Measurements from ENCODE around the gene KIF18A. TPM values are rescaled to one million over a fixed set of nuclear protein-coding genes. Genes with fewer than 3 reads are reported as not detected.
"Not testable (repeated sequence)": the region's sequence is repeated elsewhere in the genome, so short reads cannot be mapped to it uniquely, and the experiment has no call there.

KIF18A gene
- total RNA-seq, 4 donors from 2014 or later: 0.23 to 0.52 (median 0.33) TPM; not detected in 1

GRCh38 chr11:28137366-28137765 lies 29.4 kb upstream of the KIF18A start:
- H3K36me3 ChIP-seq: peaks cover 0 to 38% (median 12%) of the 10 kb centered on the region in 4 donors

GRCh38 chr11:28136157-28136556 lies 28.2 kb upstream of the KIF18A start:
- DNase-seq (ENCODE audit: extremely low spot score); H3K4me3 ChIP-seq; H3K27ac ChIP-seq (replicated peaks in 1 of 4); H3K4me1 ChIP-seq; intact Hi-C loops (cut with DNase I); H3K27me3 ChIP-seq: not testable (repeated sequence)
- Histone ChIP-seq H3K36me3 (peaks cover 0 to 38% (median 12%) of the 10 kb centered on the region in 4 donors), H3K9me3 (peaks cover 0 to 12% (median 5%) of the 10 kb centered on the region in 4 donors)
- 94% methylated on average over 4 of the region's 4 CpGs for WGBS

More at GRCh38 chr11:28137366-28137765, 29.4 kb upstream of the KIF18A start:
- no peak overlapping the region for H3K4me3 ChIP-seq
- H3K9me3 ChIP-seq: peaks cover 0 to 12% (median 5%) of the 10 kb centered on the region in 4 donors
- TF ChIP-seq CTCF (IDR thresholded peaks at IDR 0.05) (no peak), POLR2AphosphoS5 (IDR thresholded peaks at IDR 0.05) (no peak), EP300 (IDR thresholded peaks at IDR 0.05) (no peak), POLR2A (IDR thresholded peaks at IDR 0.05; ENCODE audit: low read depth) (no peak)
- WGBS: 97% methylated on average over 3 of the region's 3 CpGs
- H3K4me1 ChIP-seq: no peaks in the 10 kb centered on the region
- H3K27ac ChIP-seq (replicated peaks in 1 of 4): no peak overlapping the region
- H3K27me3 ChIP-seq: no peaks in the 10 kb centered on the region
- intact Hi-C loops (cut with DNase I): no loop called here
- no peak for DNase-seq (ENCODE audit: extremely low spot score)

- DNase-seq (ENCODE audit: extremely low spot score): no peak
- H3K9me3 ChIP-seq: no peaks in the 10 kb centered on the region
- H3K36me3 ChIP-seq: peaks cover 0 to 31% (median 16%) of the 10 kb centered on the region in 4 donors
- WGBS: 95% methylated on average over 3 of the region's 3 CpGs
- no peaks in the 10 kb centered on the region for H3K27me3 ChIP-seq
- H3K4me3 ChIP-seq: no peak overlapping the region
- TF ChIP-seq POLR2AphosphoS5 (IDR thresholded peaks at IDR 0.05) (no peak), EP300 (IDR thresholded peaks at IDR 0.05) (no peak), POLR2A (IDR thresholded peaks at IDR 0.05; ENCODE audit: low read depth) (no peak), CTCF (IDR thresholded peaks at IDR 0.05) (no peak)
- H3K4me1 ChIP-seq: no peaks in the 10 kb centered on the region
- no peak overlapping the region for H3K27ac ChIP-seq (replicated peaks in 1 of 4)
- intact Hi-C loops (cut with DNase I): no loop called here
Observed at GRCh38 chr11:28133146-28133545, 25.2 kb upstream of the KIF18A start.

GRCh38 chr11:28132548-28132947 lies 24.6 kb upstream of the KIF18A start:
- no peak for DNase-seq (ENCODE audit: extremely low spot score)
- Histone ChIP-seq H3K9me3 (no peaks in the 10 kb centered on the region), H3K4me3 (no peak overlapping the region), H3K36me3 (peaks cover 0 to 26% (median 16%) of the 10 kb centered on the region in 4 donors), H3K4me1 (no peaks in the 10 kb centered on the region), H3K27ac (replicated peaks in 1 of 4) (no peak overlapping the region), H3K27me3 (no peaks in the 10 kb centered on the region)
- WGBS: 46% methylated on average over 1 of the region's 1 CpG
- intact Hi-C loops (cut with DNase I): no loop called here
- TF ChIP-seq EP300 (IDR thresholded peaks at IDR 0.05) (no peak), POLR2AphosphoS5 (IDR thresholded peaks at IDR 0.05) (no peak), CTCF (IDR thresholded peaks at IDR 0.05) (no peak), POLR2A (IDR thresholded peaks at IDR 0.05; ENCODE audit: low read depth) (no peak)

GRCh38 chr11:28123151-28123581 lies 15.2 kb upstream of the KIF18A start:
- WGBS: 93% methylated on average over 3 of the region's 3 CpGs
- TF ChIP-seq CTCF (IDR thresholded peaks at IDR 0.05) (no peak), POLR2AphosphoS5 (IDR thresholded peaks at IDR 0.05) (no peak), POLR2A (IDR thresholded peaks at IDR 0.05; ENCODE audit: low read depth) (no peak), EP300 (IDR thresholded peaks at IDR 0.05) (no peak)
- H3K4me3 ChIP-seq: no peak overlapping the region

More at GRCh38 chr11:28123151-28123581, 15.2 kb upstream of the KIF18A start:
- H3K4me1 ChIP-seq: peaks cover 0 to 10% (median 3%) of the 10 kb centered on the region in 4 donors
- no peaks in the 10 kb centered on the region for H3K27me3 ChIP-seq
- H3K27ac ChIP-seq (replicated peaks in 1 of 4): no peak overlapping the region
- intact Hi-C loops (cut with DNase I): no loop called here
- peaks cover 0 to 17% (median 1%) of the 10 kb centered on the region in 4 donors for H3K36me3 ChIP-seq
- DNase-seq (ENCODE audit: extremely low spot score): no peak
- no peaks in the 10 kb centered on the region for H3K9me3 ChIP-seq
